Tibial artery (tissue), 4 donors: ENCODE measurements around the gene ZNF234.

ENCODE experiments used
- DNase-seq, 2 donors: peaks; one replicate each; pipeline ENCODE4 v3.0.0-alpha.2; 2019
- H3K27ac ChIP-seq, 2 donors: fragments of 200-600 bp; sonication (generic) in 1 of 2; 1 replicate in 1 of 2; 2 replicates in 1 of 2; pipeline ENCODE4 v1.5.1; 2018 to 2019; ENCODE audit warnings: mild to moderate bottlenecking in 1 of 2
- H3K27me3 ChIP-seq, 2 donors: fragments of 200-600 bp; sonication (generic) in 1 of 2; one replicate each; pipeline versions ENCODE4 v1.5.1 to v1.6.0; 2016 to 2019
- H3K36me3 ChIP-seq, 3 donors: fragments of 200-600 bp; sonication (generic) in 2 of 3; one replicate each; pipeline ENCODE4 v1.5.1; 2016 to 2019; ENCODE audit warnings: mild to moderate bottlenecking in 2 of 3
- H3K4me1 ChIP-seq, 4 donors: fragments of 200-600 bp; sonication (generic) in 2 of 4; 1 replicate in 3 of 4; 2 replicates in 1 of 4; pipeline ENCODE4 v1.5.1; 2016 to 2019
- H3K4me3 ChIP-seq, 2 donors: fragments of 200-600 bp; sonication (generic) in 1 of 2; 1 replicate in 1 of 2; 2 replicates in 1 of 2; pipeline ENCODE4 v1.5.1; 2018 to 2019; ENCODE audit warnings: mild to moderate bottlenecking in 2 of 2
- H3K9me3 ChIP-seq, 3 donors: fragments of 200-600 bp; sonication (generic) in 1 of 3; one replicate each; pipeline ENCODE4 v1.5.1; 2016 to 2019
- intact Hi-C: fragments of 100-400 bp; cut with DNase I; formaldehyde crosslinking; loops from one replicate; pipeline ENCODE4 v1.15.0; 2023; ENCODE audit warnings: low total_unique reads
- TF ChIP-seq, protein P1 (sequence below), 2 experiments: fragments of 200-600 bp in 1 of 2; fragments of 450-650 bp in 1 of 2; IDR thresholded peaks; one replicate each; pipeline ENCODE4 v1.5.1; 2017 to 2019; ENCODE audit warnings: antibody characterized with exemption in 2 of 2, mild to moderate bottlenecking in 1 of 2, moderate library complexity in 1 of 2

ZNF234 gene

DNA sequence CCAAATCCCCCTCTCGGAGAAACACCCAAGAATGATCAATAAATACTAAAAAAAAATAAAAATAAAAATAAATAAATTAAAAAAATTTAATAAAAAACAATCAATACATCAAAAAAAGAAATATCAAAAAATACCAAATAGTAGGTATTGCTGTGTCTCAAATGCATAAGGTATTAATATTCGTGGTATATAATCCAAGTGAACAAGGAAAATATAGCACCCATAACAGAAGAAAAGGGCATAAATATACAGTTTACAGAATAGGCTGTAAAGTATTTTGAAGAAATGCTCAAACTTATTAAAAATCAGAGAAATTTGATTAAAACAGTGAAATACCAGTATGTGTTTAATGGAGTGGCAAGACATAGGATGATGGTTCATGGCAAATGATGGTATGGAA is 63.4 kb downstream of the ZNF234 start:
- intact Hi-C loops = loop anchor here (5.0 kb wide), 1 partner anchor 37 kb away; the partner anchor contains the start of gene ZNF226

DNA sequence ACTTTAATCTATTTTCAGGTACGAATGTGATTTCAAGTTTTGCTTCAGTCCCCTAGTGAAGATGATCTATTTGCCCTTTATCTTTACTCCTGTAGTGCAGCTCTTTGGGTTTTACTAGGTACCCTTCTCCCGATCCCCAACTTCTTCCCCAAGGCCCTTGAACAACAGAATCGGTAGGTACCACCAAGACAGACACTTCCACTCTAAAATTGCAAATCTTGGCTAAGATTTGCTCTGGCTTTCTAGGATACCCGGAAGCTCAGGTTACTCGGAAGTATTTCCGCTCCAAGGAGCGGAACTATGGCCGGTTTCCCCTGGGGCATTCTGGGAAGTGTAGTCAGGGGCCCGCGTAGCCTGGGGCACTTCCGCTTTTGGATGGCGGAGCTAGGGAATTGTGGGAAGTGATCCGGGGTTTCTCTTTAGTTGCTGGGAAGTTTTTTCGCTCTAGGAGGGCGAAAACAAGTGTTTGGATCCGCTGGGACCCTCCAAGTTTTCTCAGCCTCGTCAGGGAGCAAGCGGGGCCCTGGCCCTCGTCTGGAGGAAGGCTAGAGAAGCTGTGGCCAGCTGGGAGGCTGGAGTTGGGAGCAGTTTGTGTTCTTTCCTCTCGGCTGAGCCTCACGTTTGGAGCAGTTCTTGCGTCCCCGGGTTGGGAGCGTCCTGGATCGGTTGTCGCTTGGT is 65.9 kb downstream of the ZNF234 start:
- intact Hi-C loops = loop anchor here (5.0 kb wide), 1 partner anchor 40 kb away; the partner anchor contains the start of gene ZNF226
- Histone ChIP-seq H3K4me1 (peaks cover 0 to 4% (median 0%) of the 10 kb centered on the region in 4 donors), H3K27ac (peak overlapping the region; percentile 78 to 86), H3K4me3 (peak overlapping the region; percentile 56 to 69), H3K9me3 (peaks cover 4 to 16% (median 4%) of the 10 kb centered on the region in 3 donors), H3K27me3 (no peaks in the 10 kb centered on the region), H3K36me3 (no peaks in the 10 kb centered on the region)
- TF ChIP-seq, protein P1, sequence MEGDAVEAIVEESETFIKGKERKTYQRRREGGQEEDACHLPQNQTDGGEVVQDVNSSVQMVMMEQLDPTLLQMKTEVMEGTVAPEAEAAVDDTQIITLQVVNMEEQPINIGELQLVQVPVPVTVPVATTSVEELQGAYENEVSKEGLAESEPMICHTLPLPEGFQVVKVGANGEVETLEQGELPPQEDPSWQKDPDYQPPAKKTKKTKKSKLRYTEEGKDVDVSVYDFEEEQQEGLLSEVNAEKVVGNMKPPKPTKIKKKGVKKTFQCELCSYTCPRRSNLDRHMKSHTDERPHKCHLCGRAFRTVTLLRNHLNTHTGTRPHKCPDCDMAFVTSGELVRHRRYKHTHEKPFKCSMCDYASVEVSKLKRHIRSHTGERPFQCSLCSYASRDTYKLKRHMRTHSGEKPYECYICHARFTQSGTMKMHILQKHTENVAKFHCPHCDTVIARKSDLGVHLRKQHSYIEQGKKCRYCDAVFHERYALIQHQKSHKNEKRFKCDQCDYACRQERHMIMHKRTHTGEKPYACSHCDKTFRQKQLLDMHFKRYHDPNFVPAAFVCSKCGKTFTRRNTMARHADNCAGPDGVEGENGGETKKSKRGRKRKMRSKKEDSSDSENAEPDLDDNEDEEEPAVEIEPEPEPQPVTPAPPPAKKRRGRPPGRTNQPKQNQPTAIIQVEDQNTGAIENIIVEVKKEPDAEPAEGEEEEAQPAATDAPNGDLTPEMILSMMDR (IDR thresholded peaks at IDR 0.05) = no peak
- peak; percentile 81 to 91 for DNase-seq

More for the DNA sequence above, 63.4 kb downstream of the ZNF234 start:
- TF ChIP-seq, protein P1 (IDR thresholded peaks at IDR 0.05) = no peak
- H3K36me3 ChIP-seq = no peaks in the 10 kb centered on the region
- no peak for DNase-seq
- peaks cover 0 to 4% (median 0%) of the 10 kb centered on the region in 4 donors for H3K4me1 ChIP-seq
- no peak overlapping the region for H3K4me3 ChIP-seq
- no peak overlapping the region for H3K27ac ChIP-seq
- peaks cover 4 to 30% (median 4%) of the 10 kb centered on the region in 3 donors for H3K9me3 ChIP-seq
- no peaks in the 10 kb centered on the region for H3K27me3 ChIP-seq
